ENCODE measurements around the gene NOD2. TPM values are rescaled to one million over a fixed set of nuclear protein-coding genes. Genes with fewer than 3 reads are reported as not detected.
A peak's percentile ranks its signal among the peaks of the same experiment; 100 is the strongest.

NOD2 gene
- total RNA-seq, 1 experiment from 2014 or later, result 0.70 TPM

- ChIA-PET CTCF (no interaction called here), POLR2A (ENCODE audit: unreplicated experiment) (no interaction called here)
Observed at GRCh38 chr16:50704245-50704644, 10.8 kb downstream of the NOD2 start.

GRCh38 chr16:50705436-50706110, 12.2 kb downstream of the NOD2 start:
- POLR2A ChIA-PET (ENCODE audit: unreplicated experiment), result no interaction called here
- intact Hi-C loops (cut with micrococcal nuclease; ENCODE audit: unreplicated experiment), result no loop called here
- no peak for TF ChIP-seq CTCF (conservative IDR thresholded peaks at IDR 0.05)
- no peak for TF ChIP-seq EZH2 (IDR thresholded peaks at IDR 0.05; ENCODE audit: low read depth)

More at GRCh38 chr16:50704245-50704644, 10.8 kb downstream of the NOD2 start:
- Histone ChIP-seq H3K9me2 (ENCODE audit: insufficient read depth) (no peaks in the 10 kb centered on the region), H3K36me3 (ENCODE audit: low read depth) (no peaks in the 10 kb centered on the region), H3K27me3 (ENCODE audit: insufficient read depth, low read depth) (no peaks in the 10 kb centered on the region), H3K4me3 (no peak overlapping the region), H3K4me2 (no peak overlapping the region), H3K9me3 (ENCODE audit: insufficient read depth, low read depth) (peaks cover 15% of the 10 kb centered on the region), H4K20me1 (ENCODE audit: insufficient read depth) (no peaks in the 10 kb centered on the region), H3F3A (ENCODE audit: insufficient read depth, low read depth) (peaks cover 20% of the 10 kb centered on the region), H2AFZ (no peak overlapping the region), H3K79me2 (ENCODE audit: low read depth) (no peaks in the 10 kb centered on the region), H3K27ac (no peak overlapping the region), H3K4me1 (replicated peaks; ENCODE audit: insufficient read depth) (peaks cover 29% of the 10 kb centered on the region)
- intact Hi-C loops (cut with micrococcal nuclease; ENCODE audit: unreplicated experiment), result no loop called here
- DNase-seq, result no peak
- no TSS peak for BruUV-seq (replicated peaks)
- TF ChIP-seq CTCF (conservative IDR thresholded peaks at IDR 0.05), result no peak

GRCh38 chr16:50706250-50706649, 12.8 kb downstream of the NOD2 start:
- Histone ChIP-seq H3K9me2 (ENCODE audit: insufficient read depth) (no peaks in the 10 kb centered on the region), H3K36me3 (ENCODE audit: low read depth) (no peaks in the 10 kb centered on the region), H4K20me1 (ENCODE audit: insufficient read depth) (no peaks in the 10 kb centered on the region), H3K9me3 (ENCODE audit: insufficient read depth, low read depth) (peaks cover 15% of the 10 kb centered on the region), H3K4me2 (peak overlapping the region; percentile 58), H3K79me2 (ENCODE audit: low read depth) (no peaks in the 10 kb centered on the region), H3K4me3 (peak overlapping the region; percentile 5; the same call in 1 of the 2 replicates), H3F3A (ENCODE audit: insufficient read depth, low read depth) (peaks cover 20% of the 10 kb centered on the region), H3K27me3 (ENCODE audit: insufficient read depth, low read depth) (no peaks in the 10 kb centered on the region), H2AFZ (peak overlapping the region; percentile 17; the same call in 1 of the 2 replicates), H3K4me1 (replicated peaks; ENCODE audit: insufficient read depth) (peaks cover 18% of the 10 kb centered on the region), H3K27ac (peak overlapping the region; percentile 83)
- DNase-seq, result peak; percentile 14 to 77
- POLR2A ChIA-PET (ENCODE audit: unreplicated experiment), result no interaction called here
- BruUV-seq (replicated peaks), result no TSS peak
- TF ChIP-seq CTCF (conservative IDR thresholded peaks at IDR 0.05) (no peak), EZH2 (IDR thresholded peaks at IDR 0.05; ENCODE audit: low read depth) (no peak)
- intact Hi-C loops (cut with micrococcal nuclease; ENCODE audit: unreplicated experiment), result no loop called here
- CTCF ChIA-PET, result interaction anchor here (0.5 kb wide), 1 partner anchor 352 kb away, joined by 5 read pairs; no protein-coding TSS in a partner anchor

More at GRCh38 chr16:50705436-50706110, 12.2 kb downstream of the NOD2 start:
- no peaks in the 10 kb centered on the region for H3K36me3 ChIP-seq (ENCODE audit: low read depth)
- H3K4me3 ChIP-seq, result peak overlapping the region; percentile 5; the same call in 1 of the 2 replicates
- CTCF ChIA-PET, result no interaction called here
- peak overlapping the region; percentile 58 for H3K4me2 ChIP-seq
- H3F3A ChIP-seq (ENCODE audit: insufficient read depth, low read depth), result peaks cover 20% of the 10 kb centered on the region
- H2AFZ ChIP-seq, result peak overlapping the region; percentile 17; the same call in 1 of the 2 replicates
- no peaks in the 10 kb centered on the region for H3K27me3 ChIP-seq (ENCODE audit: insufficient read depth, low read depth)
- H3K27ac ChIP-seq, result peak overlapping the region; percentile 83
- no TSS peak for BruUV-seq (replicated peaks)
- peak in 1 of 2 experiments; percentile 77 for DNase-seq
- H3K9me3 ChIP-seq (ENCODE audit: insufficient read depth, low read depth), result peaks cover 15% of the 10 kb centered on the region
- no peaks in the 10 kb centered on the region for H4K20me1 ChIP-seq (ENCODE audit: insufficient read depth)
- H3K9me2 ChIP-seq (ENCODE audit: insufficient read depth), result no peaks in the 10 kb centered on the region
- H3K79me2 ChIP-seq (ENCODE audit: low read depth), result no peaks in the 10 kb centered on the region
- H3K4me1 ChIP-seq (replicated peaks; ENCODE audit: insufficient read depth), result peaks cover 18% of the 10 kb centered on the region
